H1 (cell line): ENCODE data around the gene RPA3. TPM values are rescaled to one million over a fixed set of nuclear protein-coding genes. Genes with fewer than 3 reads are reported as not detected.

Source experiments
- CTCF ChIA-PET: fragments of 300-600 bp; sonication (Branson Sonifier 250); formaldehyde crosslinking; loops from one replicate; lab custom pipeline; 2021; ENCODE audit not compliant: partially characterized antibody; lab: Charles Lee
- POLR2A ChIA-PET: fragments of 300-600 bp; sonication (Branson Sonifier 250); formaldehyde crosslinking; loops from one replicate; lab custom pipeline; 2021; ENCODE audit warnings: inconsistent platforms; ENCODE audit not compliant: partially characterized antibody; lab: Charles Lee
- DNase-seq, 2 experiments: peaks; one replicate each; pipeline versions ENCODE4 v3.0.0 to v3.0.0-alpha.2; 2010 to 2022; ENCODE audit warnings: low spot score in 2 of 2, low read depth in 1 of 2, mixed read lengths in 1 of 2
- FAIRE-seq: peaks from 2 replicates; lab custom pipeline; 2011; peaks lifted over from hg19 to GRCh38; lab: Jason Lieb, UNC
- H2AFZ ChIP-seq: 2 replicates; pipeline ENCODE4 v1.8.1; 2012; ENCODE audit warnings: low read length, inconsistent platforms
- H2AK5ac ChIP-seq: 2 replicates; pipeline ENCODE4 v1.6.1; 2013; ENCODE audit warnings: low read depth, low read length
- H2BK120ac ChIP-seq: replicated peaks from 2 replicates; pipeline ENCODE3; 2013; ENCODE audit warnings: low read depth, low read length, inconsistent platforms
- H2BK12ac ChIP-seq: 2 replicates; pipeline ENCODE4 v1.6.1; 2013; ENCODE audit warnings: low read depth, low read length
- H2BK15ac ChIP-seq: 2 replicates; pipeline ENCODE4 v1.6.1; 2013; ENCODE audit warnings: low read length
- H2BK20ac ChIP-seq: 2 replicates; pipeline ENCODE4 v1.6.1; 2013; ENCODE audit warnings: low read length
- H2BK5ac ChIP-seq: 2 replicates; pipeline ENCODE4 v1.6.1; 2013; ENCODE audit warnings: low read depth, low read length
- H3K14ac ChIP-seq: 2 replicates; pipeline ENCODE4 v1.6.1; 2013; ENCODE audit warnings: inconsistent platforms; ENCODE audit not compliant: insufficient read length
- H3K18ac ChIP-seq: 2 replicates; pipeline ENCODE4 v1.6.1; 2013; ENCODE audit warnings: low read length; ENCODE audit errors: extremely low read depth
- H3K23ac ChIP-seq: 2 replicates; pipeline ENCODE4 v1.6.1; 2013; ENCODE audit warnings: inconsistent platforms; ENCODE audit not compliant: insufficient read length
- H3K23me2 ChIP-seq: 2 replicates; pipeline ENCODE4 v1.6.1; 2013; ENCODE audit warnings: low read depth, low read length
- H3K27ac ChIP-seq: 2 replicates; pipeline ENCODE4 v1.6.1; 2011; ENCODE audit warnings: low read depth, low read length, inconsistent platforms
- H3K27me3 ChIP-seq, 4 experiments: replicated peaks in 1 of 4; 1 replicate in 1 of 4; 2 replicates in 3 of 4; pipeline versions ENCODE4 v1.6.1 to v1.8.1; 2011 to 2013; ENCODE audit warnings: low read length in 3 of 4, mild to moderate bottlenecking in 3 of 4, inconsistent platforms in 2 of 4, mixed read lengths in 2 of 4, moderate library complexity in 1 of 4; ENCODE audit not compliant: control insufficient read depth in 3 of 4, insufficient read depth in 3 of 4; ENCODE audit errors: extremely low read depth in 1 of 4
- H3K36me3 ChIP-seq, 4 experiments: 2 replicates each; pipeline versions ENCODE4 v1.6.1 to v1.8.1; 2011 to 2013; ENCODE audit warnings: mild to moderate bottlenecking in 4 of 4, low read length in 3 of 4, moderate library complexity in 2 of 4, control low read depth in 1 of 4, inconsistent platforms in 1 of 4; ENCODE audit not compliant: insufficient read depth in 4 of 4, control insufficient read depth in 2 of 4
- H3K4ac ChIP-seq: replicated peaks from 2 replicates; pipeline ENCODE3; 2013; ENCODE audit warnings: low read length, low read depth, mixed read lengths, inconsistent platforms; ENCODE audit not compliant: insufficient read length
- H3K4me1 ChIP-seq, 4 experiments: replicated peaks in 1 of 4; 1 replicate in 1 of 4; 2 replicates in 3 of 4; pipeline versions ENCODE4 v1.6.1 to v1.8.1; 2011 to 2013; ENCODE audit warnings: low read length in 3 of 4, inconsistent platforms in 2 of 4, mixed read lengths in 1 of 4; ENCODE audit not compliant: insufficient read depth in 4 of 4, control insufficient read depth in 3 of 4
- H3K4me2 ChIP-seq, 2 experiments: 2 replicates each; pipeline versions ENCODE4 v1.6.1 to v1.8.1; 2011 to 2013; ENCODE audit warnings: low read depth in 2 of 2, low read length in 2 of 2, control low read depth in 1 of 2, inconsistent platforms in 1 of 2, mild to moderate bottlenecking in 1 of 2; ENCODE audit not compliant: insufficient read depth in 1 of 2
- H3K4me3 ChIP-seq, 4 experiments: fragments of 200-600, 300-600 bp in 1 of 4; sonication (generic), shearing (Covaris generic), sonication (Bioruptor Twin) in 1 of 4; 2 replicates each; pipeline versions ENCODE4 v1.5.1 to v1.8.1; 2011 to 2016; ENCODE audit warnings: low read length in 4 of 4, low read depth in 3 of 4, control low read depth in 2 of 4, inconsistent platforms in 2 of 4, mild to moderate bottlenecking in 2 of 4, mixed read lengths in 1 of 4, moderate library complexity in 1 of 4; ENCODE audit not compliant: insufficient read depth in 2 of 4; ENCODE audit errors: extremely low read depth in 1 of 4
- H3K56ac ChIP-seq: replicated peaks from 2 replicates; pipeline ENCODE3; 2013; ENCODE audit warnings: low read depth, mild to moderate bottlenecking, mixed read lengths, low read length, inconsistent platforms; ENCODE audit not compliant: insufficient read length
- H3K79me1 ChIP-seq: 2 replicates; pipeline ENCODE4 v1.6.1; 2013; ENCODE audit warnings: low read depth, low read length, control low read depth
- H3K79me2 ChIP-seq, 2 experiments: 2 replicates each; pipeline versions ENCODE4 v1.6.1 to v1.8.1; 2012 to 2013; ENCODE audit warnings: low read length in 2 of 2, mild to moderate bottlenecking in 2 of 2, inconsistent platforms in 1 of 2; ENCODE audit not compliant: insufficient read depth in 2 of 2, control insufficient read depth in 1 of 2
- H3K9ac ChIP-seq, 4 experiments: replicated peaks in 1 of 4; 1 replicate in 1 of 4; 2 replicates in 3 of 4; pipeline versions ENCODE4 v1.6.1 to v1.8.1; 2011 to 2013; ENCODE audit warnings: low read depth in 3 of 4, low read length in 3 of 4, control low read depth in 2 of 4, mild to moderate bottlenecking in 2 of 4, moderate library complexity in 2 of 4, inconsistent platforms in 1 of 4; ENCODE audit errors: extremely low read depth in 1 of 4
- H3K9me3 ChIP-seq, 2 experiments: 2 replicates each; pipeline versions ENCODE4 v1.6.1 to v1.8.1; 2012 to 2013; ENCODE audit warnings: mild to moderate bottlenecking in 2 of 2, moderate library complexity in 2 of 2, control low read depth in 1 of 2, inconsistent platforms in 1 of 2, low read depth in 1 of 2, low read length in 1 of 2, mixed read lengths in 1 of 2; ENCODE audit not compliant: insufficient read depth in 2 of 2
- H4K20me1 ChIP-seq, 2 experiments: replicated peaks in 1 of 2; 2 replicates each; pipeline versions ENCODE3 to v1.8.1; 2011 to 2013; ENCODE audit warnings: inconsistent platforms in 2 of 2, low read length in 2 of 2, mild to moderate bottlenecking in 1 of 2; ENCODE audit not compliant: insufficient read depth in 2 of 2, control insufficient read depth in 1 of 2
- H4K5ac ChIP-seq: 2 replicates; pipeline ENCODE4 v1.6.1; 2013; ENCODE audit warnings: low read length, low read depth, mixed read lengths, inconsistent platforms; ENCODE audit not compliant: insufficient read length
- H4K8ac ChIP-seq: 2 replicates; pipeline ENCODE4 v1.8.0; 2013; ENCODE audit warnings: mild to moderate bottlenecking, moderate library complexity, low read length, inconsistent platforms; ENCODE audit not compliant: insufficient read depth; ENCODE audit errors: extremely low read depth
- H4K91ac ChIP-seq: replicated peaks from 2 replicates; pipeline ENCODE3; 2013; ENCODE audit warnings: low read length, mixed read lengths, inconsistent platforms; ENCODE audit not compliant: insufficient read length
- BACH1 ChIP-seq: IDR thresholded peaks from 2 replicates; pipeline ENCODE4 v1.6.1; 2012; ENCODE audit warnings: low read length, improper control_type of control experiment
- CTBP2 ChIP-seq: IDR thresholded peaks from 2 replicates; pipeline ENCODE4 v1.7.0; 2011; ENCODE audit warnings: borderline replicate concordance, mild to moderate bottlenecking, moderate library complexity, mixed read lengths, low read length; ENCODE audit not compliant: insufficient read depth, insufficient read length
- EZH2 ChIP-seq: fragments of 200-600 bp; sonication (generic); IDR thresholded peaks from 2 replicates; pipeline ENCODE4 v1.7.1; 2012; ENCODE audit warnings: low read depth, mild to moderate bottlenecking, moderate library complexity, low read length, inconsistent platforms; ENCODE audit not compliant: severe bottlenecking
- NANOG ChIP-seq: IDR thresholded peaks from 2 replicates; pipeline ENCODE4 v1.6.1; 2011; ENCODE audit warnings: low read length, low read depth, mild to moderate bottlenecking, inconsistent platforms; ENCODE audit not compliant: insufficient read depth, poor library complexity, severe bottlenecking
- RAD21 ChIP-seq, 2 experiments: IDR thresholded peaks in 1 of 2; conservative IDR thresholded peaks in 1 of 2; 2 replicates each; pipeline ENCODE4 v1.6.1; 2011; ENCODE audit warnings: low read depth in 2 of 2, low read length in 2 of 2, improper control_type of control experiment in 1 of 2, inconsistent platforms in 1 of 2, mild to moderate bottlenecking in 1 of 2, moderate library complexity in 1 of 2
- SIN3A ChIP-seq, 2 experiments: IDR thresholded peaks in 1 of 2; conservative IDR thresholded peaks in 1 of 2; 2 replicates each; pipeline ENCODE4 v1.6.1; 2011 to 2012; ENCODE audit warnings: low read length in 2 of 2, improper control_type of control experiment in 1 of 2, low read depth in 1 of 2, mild to moderate bottlenecking in 1 of 2
- SP1 ChIP-seq: IDR thresholded peaks from 2 replicates; pipeline ENCODE4 v1.6.1; 2011; ENCODE audit warnings: low read depth, low read length
- SP4 ChIP-seq: IDR thresholded peaks from 2 replicates; pipeline ENCODE4 v1.6.1; 2012; ENCODE audit warnings: low read length, inconsistent platforms
- SRF ChIP-seq: IDR thresholded peaks from 2 replicates; pipeline ENCODE4 v1.6.1; 2011; ENCODE audit warnings: mild to moderate bottlenecking, low read depth, low read length, moderate library complexity
- WGBS, 2 experiments: shearing (Covaris generic) in 1 of 2; methylation state at CpG; one replicate each; pipeline versions ENCODE4 v1.1.6 to v1.1.7; 2013 to 2015; ENCODE audit warnings: low lambda C conversion rate in 2 of 2, mixed read lengths in 2 of 2, inconsistent platforms in 1 of 2, low coverage in 1 of 2, missing lambda C conversion rate in 1 of 2; ENCODE audit not compliant: insufficient replicate concordance in 2 of 2, insufficient coverage in 1 of 2, insufficient read length in 1 of 2; ENCODE audit errors: extremely low coverage in 1 of 2, missing lambda C conversion rate in 1 of 2; 5-methylcytosine and 5-hydroxymethylcytosine counted together
- polyA plus RNA-seq, 7 experiments: library from polyadenylated mRNA; depleted of rRNA in 3 of 7; stranded (reverse) in 5 of 7; unstranded in 2 of 7; fragments of >200 nt in 5 of 7; fragments of 200-250 nt in 2 of 7; gene quantifications; 1 replicate in 5 of 7; 2 replicates in 1 of 7; 4 replicates in 1 of 7; pipeline versions ENCODE4 v1.2.1 to v1.2.3, GENCODE V29; 2011 to 2013; ENCODE audit warnings: missing spikeins in 2 of 7, mixed read lengths in 2 of 7
- total RNA-seq: library from RNA; stranded (reverse); fragmentation: NEBNext Ultra II Directional; extraction: Animal tissue kit (Norgen Biotek cat#: 25700); gene quantifications from 2 replicates; pipeline ENCODE4 v1.2.1, GENCODE V29; 2021

Gene RPA3
- total and polyA plus RNA-seq, 2 of the 8 experiments (the other 6 are each of a cell fraction or from before 2014, with no cell fraction given), result 60.2 to 105 TPM

DNA sequence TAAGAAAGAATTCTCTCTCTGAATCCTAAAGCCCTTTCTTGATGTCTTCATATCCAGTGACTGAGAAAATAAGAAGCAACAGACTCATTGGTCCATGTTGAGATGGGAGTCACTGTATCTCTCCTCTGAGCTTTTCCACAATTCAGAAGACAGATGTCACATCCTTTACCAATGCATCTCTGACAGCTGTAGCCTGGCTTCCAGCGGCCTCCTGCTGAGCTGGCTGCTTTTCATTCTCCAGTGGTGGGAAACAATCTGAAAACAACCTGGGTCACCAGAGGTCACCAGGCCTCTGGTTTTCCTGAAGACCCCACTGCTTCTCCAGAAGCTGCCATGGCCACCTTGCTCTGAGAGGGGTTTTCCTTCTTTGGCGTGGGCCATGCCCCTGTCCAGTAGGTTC lies 18.3 kb upstream of the RPA3 start:
- no peak overlapping the region for H2BK12ac ChIP-seq
- H3K14ac ChIP-seq, result no peak overlapping the region
- no peak overlapping the region for H3K56ac ChIP-seq
- H3K23ac ChIP-seq, result no peak overlapping the region
- no peak overlapping the region for H3K18ac ChIP-seq
- ChIA-PET CTCF (interaction anchor here (0.7 kb wide), 1 partner anchor 8 kb away, joined by 3 read pairs; no protein-coding TSS in a partner anchor), POLR2A (no interaction called here)
- no peaks in the 10 kb centered on the region; a peak in 1 of 4 replicates for H3K9me3 ChIP-seq
- H3K36me3 ChIP-seq, result no peaks in the 10 kb centered on the region
- H3K27me3 ChIP-seq, result no peaks in the 10 kb centered on the region
- H3K4me3 ChIP-seq, result no peak overlapping the region
- H2AFZ ChIP-seq, result no peak overlapping the region
- no peak overlapping the region for H4K8ac ChIP-seq
- H2BK20ac ChIP-seq, result no peak overlapping the region
- H4K5ac ChIP-seq, result no peak overlapping the region
- H3K23me2 ChIP-seq, result no peaks in the 10 kb centered on the region
- H3K4ac ChIP-seq, result no peak overlapping the region
- no peaks in the 10 kb centered on the region for H3K79me1 ChIP-seq
- no peak overlapping the region for H2BK5ac ChIP-seq
- H3K27ac ChIP-seq, result no peak overlapping the region
- H3K4me2 ChIP-seq, result no peak overlapping the region
- no peak for FAIRE-seq
- peaks cover 0 to 7% (median 3%) of the 10 kb centered on the region in 4 experiments; a peak in 1 of 7 replicates for H3K4me1 ChIP-seq
- H2BK120ac ChIP-seq, result no peak overlapping the region
- TF ChIP-seq SP4 (no peak), SRF (no peak), RAD21 (IDR thresholded peaks at IDR 0.05 in 1 of 2, conservative IDR thresholded peaks at IDR 0.05 in 1 of 2; ENCODE audit: low read depth in 2 of 2, low read length in 2 of 2) (0 out of 4 replicates have a peak, but pooled peaks of 1 of the 2 experiments have one; percentile 1), CTBP2 (no peak), SIN3A (conservative IDR thresholded peaks at IDR 0.05 in 1 of 2, IDR thresholded peaks at IDR 0.05 in 1 of 2; ENCODE audit: low read depth in 1 of 2, low read length in 2 of 2) (no peak), BACH1 (no peak), EZH2 (no peak), NANOG (no peak), SP1 (no peak)
- DNase-seq, result no peak
- no peaks in the 10 kb centered on the region for H4K20me1 ChIP-seq
- no peak overlapping the region for H4K91ac ChIP-seq
- no peak overlapping the region for H3K9ac ChIP-seq
- WGBS, 2 experiments, result 82% methylated on average over 2 of the region's 2 CpGs; no CpG with 5 or more reads in 1 of the 2 experiments
- H2BK15ac ChIP-seq, result no peak overlapping the region
- H3K79me2 ChIP-seq, result no peaks in the 10 kb centered on the region
- no peak overlapping the region for H2AK5ac ChIP-seq
